ENCODE measurements around the gene RETREG1.
"Not testable (repeated sequence)": the region's sequence is repeated elsewhere in the genome, so short reads cannot be mapped to it uniquely, and the experiment has no call there.

The RETREG1 gene

GRCh38 chr5:16483361-16483760, 133.4 kb downstream of the RETREG1 start:
- no peak for DNase-seq

- no peak for DNase-seq
Measured at GRCh38 chr5:16482891-16483290, 133.9 kb downstream of the RETREG1 start.

GRCh38 chr5:16480821-16481538, 135.8 kb downstream of the RETREG1 start:
- no peak for DNase-seq

GRCh38 chr5:16480144-16480543, 136.7 kb downstream of the RETREG1 start:
- no peak for DNase-seq

GRCh38 chr5:16477541-16477940, 139.3 kb downstream of the RETREG1 start:
- no peak for DNase-seq

- not testable (repeated sequence) for DNase-seq
Measured at GRCh38 chr5:16476417-16476816, 140.4 kb downstream of the RETREG1 start.

- DNase-seq: no peak
Measured at GRCh38 chr5:16471387-16471786, 145.4 kb downstream of the RETREG1 start.

- no peak for DNase-seq
Measured at GRCh38 chr5:16467363-16468219, 149.2 kb downstream of the RETREG1 start.

GRCh38 chr5:16465544-16466432, 151.0 kb downstream of the RETREG1 start, which contains the start of gene ZNF622:
ZNF622 (minus strand) TSS chr5:16465800; CDS start chr5:16465665, 135 bp downstream.
- peak; percentile 85 to 86 for DNase-seq

- DNase-seq: no peak
Measured at GRCh38 chr5:16464664-16465543, 151.9 kb downstream of the RETREG1 start.

- DNase-seq: no peak
Measured at GRCh38 chr5:16464231-16464630, 152.6 kb downstream of the RETREG1 start.

GRCh38 chr5:16461782-16462181, 155.0 kb downstream of the RETREG1 start:
- no peak for DNase-seq

- DNase-seq: no peak
Measured at GRCh38 chr5:16461026-16461425, 155.8 kb downstream of the RETREG1 start.

- no peak for DNase-seq
Measured at GRCh38 chr5:16459451-16459850, 157.3 kb downstream of the RETREG1 start.

GRCh38 chr5:16457853-16458252, 158.9 kb downstream of the RETREG1 start:
- DNase-seq: no peak

- DNase-seq: peak in 1 of 2 donors; percentile 15
Measured at GRCh38 chr5:16457451-16457850, 159.3 kb downstream of the RETREG1 start.

GRCh38 chr5:16456103-16456832, 160.5 kb downstream of the RETREG1 start:
- DNase-seq: peak; percentile 8 to 36

- no peak for DNase-seq
Measured at GRCh38 chr5:16455668-16456067, 161.1 kb downstream of the RETREG1 start.

GRCh38 chr5:16454686-16455085, 162.1 kb downstream of the RETREG1 start:
- DNase-seq: no peak

GRCh38 chr5:16453609-16454008, 163.2 kb downstream of the RETREG1 start:
- DNase-seq: no peak

GRCh38 chr5:16450163-16450562, 166.6 kb downstream of the RETREG1 start:
- DNase-seq: no peak
